ENCODE results near the gene ABHD14A. TPM values are rescaled to one million over a fixed set of nuclear protein-coding genes. Genes with fewer than 3 reads are reported as not detected.

ABHD14A gene
- total RNA-seq, 6 experiments from 2014 or later = 8.3 to 22.2 (median 15.1) TPM

DNA sequence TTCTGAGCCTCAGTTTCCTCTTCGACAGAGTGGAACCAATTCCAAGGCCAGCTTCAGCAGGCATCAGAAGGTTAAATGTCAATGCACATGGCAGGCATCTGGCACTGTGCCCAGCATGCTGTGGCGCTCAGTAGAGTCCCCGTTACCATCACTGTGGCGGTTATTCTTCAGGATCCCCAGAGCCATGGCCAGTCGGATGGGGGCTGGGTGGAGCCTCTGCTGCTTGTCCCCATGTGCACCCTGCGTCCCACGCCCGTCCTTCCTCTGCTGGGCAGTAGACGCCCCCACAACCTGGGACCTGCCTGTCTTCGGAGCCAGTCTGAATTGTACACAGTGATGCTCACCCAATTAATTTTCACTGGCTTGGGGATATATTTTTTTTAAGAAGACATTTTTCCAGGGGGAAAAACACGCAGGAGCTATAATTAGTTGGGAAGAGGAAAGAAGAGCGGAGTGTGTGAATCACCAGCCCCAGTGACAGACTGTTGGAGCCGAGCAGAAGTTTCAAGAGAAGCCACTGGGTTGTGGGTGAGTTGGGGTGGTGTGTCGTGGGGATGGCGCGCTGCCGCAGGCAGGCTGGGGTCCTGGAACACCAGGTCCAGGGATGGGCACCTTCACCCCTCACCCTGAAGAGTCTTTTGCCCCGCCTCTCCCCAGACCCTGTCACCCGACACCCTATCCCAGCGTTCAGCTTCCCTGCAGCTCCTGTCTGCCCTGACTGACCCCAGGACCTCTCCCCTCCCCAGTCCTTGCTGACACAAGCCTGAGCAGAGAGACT is 47.6 kb downstream of the ABHD14A start:
- H3K4me1 ChIP-seq = no peaks in the 10 kb centered on the region
- peak in 1 of 4 donors; percentile 12 for ATAC-seq
- DNase-seq = no peak
- H3K27ac ChIP-seq = no peak overlapping the region
- 75% methylated on average over 16 of the region's 20 CpGs for WGBS (ENCODE audit: insufficient coverage, low coverage, low lambda C conversion rate, missing lambda C conversion rate)
- no peaks in the 10 kb centered on the region for H3K9me3 ChIP-seq
- intact Hi-C loops (cut with DNase I) = no loop called here
- no peaks in the 10 kb centered on the region for H3K36me3 ChIP-seq
- H3K27me3 ChIP-seq = no peaks in the 10 kb centered on the region
- no peak overlapping the region for H3K4me3 ChIP-seq
- TF ChIP-seq, protein P1, sequence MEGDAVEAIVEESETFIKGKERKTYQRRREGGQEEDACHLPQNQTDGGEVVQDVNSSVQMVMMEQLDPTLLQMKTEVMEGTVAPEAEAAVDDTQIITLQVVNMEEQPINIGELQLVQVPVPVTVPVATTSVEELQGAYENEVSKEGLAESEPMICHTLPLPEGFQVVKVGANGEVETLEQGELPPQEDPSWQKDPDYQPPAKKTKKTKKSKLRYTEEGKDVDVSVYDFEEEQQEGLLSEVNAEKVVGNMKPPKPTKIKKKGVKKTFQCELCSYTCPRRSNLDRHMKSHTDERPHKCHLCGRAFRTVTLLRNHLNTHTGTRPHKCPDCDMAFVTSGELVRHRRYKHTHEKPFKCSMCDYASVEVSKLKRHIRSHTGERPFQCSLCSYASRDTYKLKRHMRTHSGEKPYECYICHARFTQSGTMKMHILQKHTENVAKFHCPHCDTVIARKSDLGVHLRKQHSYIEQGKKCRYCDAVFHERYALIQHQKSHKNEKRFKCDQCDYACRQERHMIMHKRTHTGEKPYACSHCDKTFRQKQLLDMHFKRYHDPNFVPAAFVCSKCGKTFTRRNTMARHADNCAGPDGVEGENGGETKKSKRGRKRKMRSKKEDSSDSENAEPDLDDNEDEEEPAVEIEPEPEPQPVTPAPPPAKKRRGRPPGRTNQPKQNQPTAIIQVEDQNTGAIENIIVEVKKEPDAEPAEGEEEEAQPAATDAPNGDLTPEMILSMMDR (IDR thresholded peaks at IDR 0.05) = no peak
- no peak for TF ChIP-seq POLR2A (IDR thresholded peaks at IDR 0.05)

DNA sequence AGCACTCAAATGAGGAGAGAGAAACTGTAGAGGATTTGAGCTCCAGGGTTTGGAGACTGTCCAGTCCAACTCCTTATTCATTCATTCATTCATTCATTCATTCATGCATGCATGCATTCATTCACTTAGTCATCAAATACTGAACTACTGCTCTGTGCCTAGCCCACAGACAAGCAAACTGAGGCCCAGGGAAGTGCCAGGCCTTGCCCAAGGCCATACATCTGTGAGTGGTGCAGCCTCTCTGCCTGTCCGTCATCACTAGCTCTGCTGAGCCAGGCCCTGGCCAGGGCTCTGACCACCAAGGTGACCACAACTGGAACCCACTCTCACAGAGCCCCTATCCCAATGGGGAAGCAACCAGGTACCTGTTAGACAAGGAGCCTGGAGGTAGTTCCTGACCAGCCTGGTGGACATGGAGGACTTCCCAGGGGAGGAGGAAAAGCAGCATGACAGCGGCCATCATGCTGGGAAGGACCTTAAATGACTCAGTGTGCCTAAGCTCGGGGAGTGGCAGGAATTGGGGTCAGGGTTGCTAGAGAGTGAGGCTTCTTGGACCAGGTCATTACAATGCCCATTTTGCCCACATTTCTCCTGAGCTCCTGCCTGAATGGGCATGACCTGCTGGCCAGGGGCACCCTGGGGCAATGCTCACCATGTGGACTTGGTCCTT is 48.4 kb downstream of the ABHD14A start:
- H3K4me3 ChIP-seq = no peak overlapping the region
- no peaks in the 10 kb centered on the region for H3K36me3 ChIP-seq
- ATAC-seq (no peak), DNase-seq (no peak)
- intact Hi-C loops (cut with DNase I) = no loop called here
- 83% methylated on average over 1 of the region's 3 CpGs for WGBS (ENCODE audit: insufficient coverage, low coverage, low lambda C conversion rate, missing lambda C conversion rate)
- H3K27me3 ChIP-seq = no peaks in the 10 kb centered on the region
- H3K9me3 ChIP-seq = no peaks in the 10 kb centered on the region
- H3K27ac ChIP-seq = no peak overlapping the region
- TF ChIP-seq POLR2A (IDR thresholded peaks at IDR 0.05) = no peak
- TF ChIP-seq, protein P1 (IDR thresholded peaks at IDR 0.05) = no peak
- H3K4me1 ChIP-seq = no peaks in the 10 kb centered on the region

DNA sequence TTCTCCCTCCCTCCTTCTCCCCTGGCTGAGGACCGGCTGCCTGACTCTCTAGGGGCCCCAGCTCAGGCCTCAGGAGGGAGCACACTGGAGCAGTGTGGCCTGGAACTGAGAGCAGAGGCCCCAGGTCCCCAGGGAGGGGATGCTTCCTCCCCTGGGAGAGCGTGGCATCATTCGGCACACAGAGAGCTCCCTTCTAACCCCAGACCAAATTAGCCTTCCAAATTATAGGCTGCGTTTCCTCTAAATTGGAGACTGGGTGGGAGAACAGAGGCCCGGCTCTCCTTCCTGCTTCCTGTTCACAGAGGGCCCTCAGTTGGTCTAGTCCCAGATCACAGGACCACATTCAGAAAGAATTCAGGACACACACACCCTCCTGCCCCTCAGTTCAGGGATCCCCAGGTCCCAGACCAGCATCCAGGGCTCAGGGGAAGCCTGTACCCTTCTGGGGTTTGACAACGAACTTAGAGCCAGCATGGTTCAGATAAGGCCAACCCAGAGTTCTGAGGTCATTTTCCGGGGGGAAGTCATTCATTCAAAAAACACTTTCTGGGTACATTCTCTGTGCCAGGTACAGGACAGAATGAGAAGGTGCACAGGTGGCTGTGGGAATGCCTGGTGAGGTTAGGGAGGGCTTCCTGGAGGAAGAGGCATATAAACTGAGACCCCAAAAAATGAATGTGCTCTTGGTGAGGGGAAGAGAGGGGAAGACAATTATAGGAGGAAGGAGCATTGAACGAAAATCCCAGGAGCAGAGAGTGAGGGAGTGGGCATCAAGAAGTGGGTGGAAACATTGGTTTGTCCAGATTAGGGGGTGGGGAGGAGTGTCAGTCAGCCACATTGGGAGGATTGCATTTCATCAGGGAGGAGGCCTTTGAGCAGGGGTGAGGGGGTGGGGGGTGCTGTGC is 49.2 kb downstream of the ABHD14A start:
- H3K27ac ChIP-seq = no peak overlapping the region
- intact Hi-C loops (cut with DNase I) = no loop called here
- TF ChIP-seq POLR2A (IDR thresholded peaks at IDR 0.05) = no peak
- TF ChIP-seq, protein P1 (IDR thresholded peaks at IDR 0.05) = no peak
- no peak overlapping the region for H3K4me3 ChIP-seq
- no peaks in the 10 kb centered on the region for H3K9me3 ChIP-seq
- no peaks in the 10 kb centered on the region for H3K4me1 ChIP-seq
- no peaks in the 10 kb centered on the region for H3K36me3 ChIP-seq
- ATAC-seq = no peak
- 58% methylated on average over 3 of the region's 8 CpGs for WGBS (ENCODE audit: insufficient coverage, low coverage, low lambda C conversion rate, missing lambda C conversion rate)
- DNase-seq = no peak
- no peaks in the 10 kb centered on the region for H3K27me3 ChIP-seq

DNA sequence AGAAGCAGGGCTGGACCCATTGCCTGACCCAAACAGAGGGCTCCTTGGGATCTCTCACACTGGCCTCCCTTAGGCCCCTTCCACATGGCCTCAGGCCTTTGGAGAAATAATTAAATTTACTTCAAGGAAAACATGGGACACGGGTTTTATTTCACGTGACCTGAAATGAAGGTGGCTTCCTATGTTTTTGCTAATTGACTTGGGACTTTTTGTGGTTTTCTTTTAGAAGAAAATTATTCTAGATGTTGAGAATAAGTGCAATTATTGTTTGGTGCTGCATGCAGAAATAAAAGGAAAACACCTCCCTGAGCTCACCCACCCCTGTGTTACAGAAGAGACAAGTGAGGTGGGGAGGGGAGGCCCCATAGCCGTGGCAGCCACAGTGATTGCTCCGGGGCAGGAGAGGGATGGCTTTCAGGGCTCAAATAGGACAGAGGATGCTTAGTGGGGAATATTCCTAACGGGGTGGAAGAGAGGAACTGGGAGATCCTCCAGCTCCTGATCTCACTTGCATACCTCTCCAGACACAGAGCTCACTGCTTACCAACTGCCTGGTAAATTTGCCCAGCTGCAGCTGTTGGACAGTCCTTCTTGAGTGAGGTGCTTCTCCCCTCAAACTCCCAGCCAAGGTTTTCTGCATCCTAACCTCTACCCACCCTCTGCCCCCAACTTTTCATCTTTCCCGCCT is 50.0 kb downstream of the ABHD14A start:
- Histone ChIP-seq H3K4me1 (no peaks in the 10 kb centered on the region), H3K4me3 (no peak overlapping the region), H3K27ac (no peak overlapping the region), H3K36me3 (no peaks in the 10 kb centered on the region), H3K9me3 (no peaks in the 10 kb centered on the region), H3K27me3 (no peaks in the 10 kb centered on the region)
- intact Hi-C loops (cut with DNase I) = no loop called here
- ATAC-seq (no peak), DNase-seq (no peak)
- TF ChIP-seq, protein P1 (IDR thresholded peaks at IDR 0.05) = no peak
- TF ChIP-seq POLR2A (IDR thresholded peaks at IDR 0.05) = no peak
- 90% methylated on average over 6 of the region's 6 CpGs for WGBS (ENCODE audit: insufficient coverage, low coverage, low lambda C conversion rate, missing lambda C conversion rate)
